Upper lobe of left lung (tissue), 6 donors: ENCODE data around the gene RAD51D. TPM values are rescaled to one million over a fixed set of nuclear protein-coding genes. Genes with fewer than 3 reads are reported as not detected.

Experiments
- ATAC-seq, 2 donors: fragments of 200-7000 bp; cut with Tn5 transposase; one replicate each; pipeline ENCODE4 v1.9.1; 2022; ENCODE audit warnings: mild to moderate bottlenecking in 2 of 2, moderate library complexity in 2 of 2; ENCODE audit not compliant: low FRiP score in 2 of 2
- DNase-seq, 2 donors: peaks; one replicate each; pipeline ENCODE4 v3.0.0-alpha.2; 2019 to 2020
- H3K27ac ChIP-seq, 4 donors: fragments of 200-600 bp; sonication (generic); one replicate each; pipeline ENCODE4 v1.5.1; 2016 to 2019
- H3K27me3 ChIP-seq, 4 donors: fragments of 200-600 bp; sonication (generic); one replicate each; pipeline ENCODE4 v1.5.1; 2017 to 2019
- H3K36me3 ChIP-seq, 4 donors: fragments of 200-600 bp; sonication (generic); one replicate each; pipeline ENCODE4 v1.5.1; 2016 to 2019
- H3K4me1 ChIP-seq, 4 donors: fragments of 200-600 bp; sonication (generic); one replicate each; pipeline ENCODE4 v1.5.1; 2018 to 2019
- H3K4me3 ChIP-seq, 4 donors: fragments of 200-600 bp; sonication (generic); one replicate each; pipeline ENCODE4 v1.5.1; 2017 to 2019; ENCODE audit warnings: mild to moderate bottlenecking in 2 of 4, moderate library complexity in 1 of 4
- H3K9me3 ChIP-seq, 4 donors: fragments of 200-600 bp; sonication (generic); one replicate each; pipeline ENCODE4 v1.5.1; 2018 to 2019
- CTCF ChIP-seq, 6 experiments: fragments of 450-650 bp in 4 of 6; fragments of 200-600 bp in 2 of 6; sonication (generic) in 2 of 6; IDR thresholded peaks; one replicate each; pipeline ENCODE4 v1.5.1; 2016 to 2019; ENCODE audit warnings: antibody characterized with exemption in 6 of 6
- EP300 ChIP-seq, 4 donors: sonication (generic); formaldehyde crosslinking; IDR thresholded peaks; one replicate each; pipeline ENCODE4 v1.5.1; 2017; ENCODE audit warnings: antibody characterized with exemption in 4 of 4, control low read depth in 2 of 4
- POLR2A ChIP-seq, 4 donors: fragments of 450-650 bp; IDR thresholded peaks; one replicate each; pipeline ENCODE4 v1.5.1; 2016 to 2017; ENCODE audit warnings: antibody characterized with exemption in 4 of 4, mild to moderate bottlenecking in 2 of 4
- POLR2AphosphoS5 ChIP-seq, 2 donors: sonication (generic); formaldehyde crosslinking; IDR thresholded peaks; one replicate each; pipeline ENCODE4 v1.5.1; 2017; ENCODE audit warnings: antibody characterized with exemption in 2 of 2
- WGBS, 2 donors: methylation state at CpG; one replicate each; pipeline ENCODE4 v1.1.5; 2017 to 2018; 5-methylcytosine and 5-hydroxymethylcytosine counted together
- total RNA-seq, 6 donors: library from RNA; depleted of rRNA in 4 of 6; stranded (reverse); fragments of >200 nt in 4 of 6; gene quantifications; one replicate each; pipeline versions ENCODE4 v1.1.0 to v1.2.1, GENCODE V29; 2016 to 2021
- donor health status: DM: no; HTN: no; CAD: no; lungs with moderate emphysema.
- donor health status: DM: no; HTN: yes; CAD: no; lungs with severe emphysema.

RAD51D gene
- total RNA-seq, 6 donors from 2014 or later = 3.5 to 14.7 (median 7.5) TPM

GRCh38 chr17:35086164-35086563, 33.5 kb downstream of the RAD51D start:
- WGBS, 2 donors = 89 to 96% methylated on average over 8 of the region's 8 CpGs
- Histone ChIP-seq H3K9me3 (no peaks in the 10 kb centered on the region), H3K27me3 (no peaks in the 10 kb centered on the region), H3K4me1 (peaks cover 16 to 45% (median 22%) of the 10 kb centered on the region in 4 donors), H3K4me3 (no peak overlapping the region), H3K36me3 (no peaks in the 10 kb centered on the region), H3K27ac (no peak overlapping the region)
- DNase-seq = no peak
- TF ChIP-seq POLR2AphosphoS5 (IDR thresholded peaks at IDR 0.05) (no peak), EP300 (IDR thresholded peaks at IDR 0.05) (no peak), POLR2A (IDR thresholded peaks at IDR 0.05) (no peak), CTCF (IDR thresholded peaks at IDR 0.05) (no peak)
- no peak for ATAC-seq

DNA sequence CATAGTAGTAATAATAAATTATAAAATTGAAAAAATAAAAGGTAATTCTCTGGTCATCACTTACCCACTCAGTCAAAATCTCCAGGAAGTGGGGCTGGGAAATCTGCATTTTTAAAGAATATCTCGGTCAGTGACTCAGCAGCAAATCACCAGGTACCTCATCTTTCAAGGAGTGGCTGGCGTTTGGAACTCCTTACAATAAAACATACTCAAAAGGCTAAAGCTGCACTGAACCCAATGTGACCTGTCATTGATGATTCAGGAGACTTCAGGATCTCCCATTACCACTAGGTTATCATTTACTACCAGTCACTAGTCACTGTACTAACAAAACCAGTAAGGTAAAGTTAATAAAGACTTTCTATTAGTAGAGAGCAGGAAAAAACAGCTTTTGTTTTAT, 34.7 kb downstream of the RAD51D start:
- no peak for DNase-seq
- Histone ChIP-seq H3K27me3 (no peaks in the 10 kb centered on the region), H3K27ac (no peak overlapping the region), H3K9me3 (no peaks in the 10 kb centered on the region), H3K36me3 (no peaks in the 10 kb centered on the region), H3K4me1 (peaks cover 16 to 44% (median 23%) of the 10 kb centered on the region in 4 donors), H3K4me3 (no peak overlapping the region)
- ATAC-seq = no peak
- no peak for TF ChIP-seq POLR2AphosphoS5 (IDR thresholded peaks at IDR 0.05)
- TF ChIP-seq EP300 (IDR thresholded peaks at IDR 0.05) = no peak
- no peak for TF ChIP-seq CTCF (IDR thresholded peaks at IDR 0.05)
- TF ChIP-seq POLR2A (IDR thresholded peaks at IDR 0.05) = no peak
- 77 to 83% methylated on average over 2 of the region's 2 CpGs for WGBS, 2 donors

GRCh38 chr17:35083071-35083470, 36.6 kb downstream of the RAD51D start:
- Histone ChIP-seq H3K4me3 (no peak overlapping the region), H3K36me3 (no peaks in the 10 kb centered on the region), H3K27me3 (no peaks in the 10 kb centered on the region), H3K27ac (no peak overlapping the region), H3K9me3 (no peaks in the 10 kb centered on the region), H3K4me1 (peaks cover 15 to 33% (median 19%) of the 10 kb centered on the region in 4 donors)
- TF ChIP-seq EP300 (IDR thresholded peaks at IDR 0.05) (no peak), POLR2A (IDR thresholded peaks at IDR 0.05) (no peak), CTCF (IDR thresholded peaks at IDR 0.05) (no peak)
- WGBS, 2 donors = 74 to 78% methylated on average over 2 of the region's 2 CpGs
- ATAC-seq = no peak
- no peak for DNase-seq

DNA sequence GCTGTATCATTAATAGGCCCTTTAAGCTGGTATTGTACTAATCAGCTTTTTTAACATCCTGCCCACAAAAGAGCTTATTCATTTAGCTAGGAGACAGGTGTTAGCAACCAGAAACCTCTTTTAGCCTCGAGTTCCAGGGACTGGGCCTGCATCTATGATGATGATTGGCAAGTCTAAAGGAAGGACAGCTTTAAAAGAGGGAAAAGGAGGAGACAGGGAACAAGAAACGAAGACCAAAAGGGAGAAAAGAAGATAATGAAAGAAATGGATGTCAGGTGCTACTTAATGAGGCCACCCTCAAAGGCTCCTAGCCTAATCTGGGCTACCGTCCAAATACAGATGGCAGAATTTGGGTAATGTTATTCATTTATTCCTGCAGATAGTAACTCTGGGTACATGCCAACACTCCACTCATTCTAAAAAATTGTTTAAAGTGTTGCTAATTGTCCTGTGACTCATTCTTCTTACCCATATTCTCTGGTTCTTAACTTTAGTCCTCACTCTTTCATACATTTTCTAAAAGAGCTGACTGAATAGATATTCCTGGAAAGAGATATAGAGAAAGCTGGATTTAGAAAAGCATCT, 37.5 kb downstream of the RAD51D start:
- TF ChIP-seq POLR2A (IDR thresholded peaks at IDR 0.05) = no peak
- TF ChIP-seq EP300 (IDR thresholded peaks at IDR 0.05) = no peak
- no peak for TF ChIP-seq CTCF (IDR thresholded peaks at IDR 0.05)
- no peak for TF ChIP-seq POLR2AphosphoS5 (IDR thresholded peaks at IDR 0.05)
- DNase-seq (no peak), ATAC-seq (no peak)
- WGBS, 2 donors = 52 to 67% methylated on average over 3 of the region's 3 CpGs
- H3K9me3 ChIP-seq = no peaks in the 10 kb centered on the region
- peaks cover 7 to 24% (median 13%) of the 10 kb centered on the region in 4 donors for H3K4me1 ChIP-seq
- no peak overlapping the region for H3K4me3 ChIP-seq
- no peaks in the 10 kb centered on the region for H3K27me3 ChIP-seq
- no peaks in the 10 kb centered on the region for H3K36me3 ChIP-seq
- no peak overlapping the region for H3K27ac ChIP-seq

- TF ChIP-seq POLR2A (IDR thresholded peaks at IDR 0.05) (no peak), EP300 (IDR thresholded peaks at IDR 0.05) (no peak), POLR2AphosphoS5 (IDR thresholded peaks at IDR 0.05) (no peak), CTCF (IDR thresholded peaks at IDR 0.05) (no peak)
- Histone ChIP-seq H3K27ac (no peak overlapping the region), H3K27me3 (no peaks in the 10 kb centered on the region), H3K36me3 (no peaks in the 10 kb centered on the region), H3K9me3 (no peaks in the 10 kb centered on the region), H3K4me3 (no peak overlapping the region), H3K4me1 (peaks cover 6 to 19% (median 9%) of the 10 kb centered on the region in 4 donors)
- 100% methylated on average over 1 of the region's 1 CpG for WGBS, 2 donors
- DNase-seq = no peak
- no peak for ATAC-seq
Observed at GRCh38 chr17:35081638-35082037, 38.0 kb downstream of the RAD51D start.
